ENCODE measurements around the gene NFKBIE. TPM values are rescaled to one million over a fixed set of nuclear protein-coding genes. Genes with fewer than 3 reads are reported as not detected.

NFKBIE gene
- total RNA-seq, 1 donor = 4.7 TPM

DNA sequence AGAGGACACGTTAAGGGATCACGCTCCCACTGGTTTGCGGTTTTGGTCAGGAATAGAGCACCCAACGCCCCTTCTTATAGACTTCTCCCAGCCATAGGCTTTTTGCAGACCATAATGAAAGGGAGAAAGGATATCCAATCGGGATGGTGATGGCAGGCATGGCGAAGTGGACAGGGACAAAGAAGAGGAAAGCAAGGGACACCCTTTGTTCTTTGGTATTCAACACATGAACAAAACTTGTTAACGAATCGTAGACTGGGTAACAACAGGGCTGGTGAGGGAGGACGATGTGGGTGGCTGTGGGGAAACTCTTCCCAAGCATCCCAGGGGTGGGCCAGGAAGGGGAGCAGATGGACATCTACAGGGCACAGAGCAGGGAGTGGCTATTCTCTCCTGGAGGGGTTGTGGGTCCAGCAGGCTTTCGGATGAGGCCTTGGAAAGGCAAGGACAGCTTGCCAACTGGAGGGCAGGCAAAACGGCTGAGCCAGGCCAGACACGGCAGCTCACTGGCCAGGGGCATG is 19.9 kb downstream of the NFKBIE start:
- Histone ChIP-seq H2AFZ (ENCODE audit: low read length) (peak overlapping the region; percentile 95), H3K4me2 (ENCODE audit: insufficient read depth, low read length) (peak overlapping the region; percentile 97), H3K36me3 (ENCODE audit: insufficient read depth, low read length) (peaks cover 20% of the 10 kb centered on the region), H3K4me3 (ENCODE audit: insufficient read depth, low read length) (peak overlapping the region; percentile 99), H3K27me3 (ENCODE audit: insufficient read depth, low read length) (no peaks in the 10 kb centered on the region), H4K20me1 (ENCODE audit: insufficient read depth, low read length) (peaks cover 34% of the 10 kb centered on the region), H3K9me3 (ENCODE audit: low read depth, low read length) (no peaks in the 10 kb centered on the region), H3K27ac (ENCODE audit: low read depth, low read length) (peak overlapping the region; percentile 95), H3K4me1 (ENCODE audit: insufficient read depth, low read length) (peaks cover 26% of the 10 kb centered on the region), H3K79me2 (ENCODE audit: insufficient read depth, low read length) (peaks cover 36% of the 10 kb centered on the region)
- TF ChIP-seq CTCF (IDR thresholded peaks at IDR 0.05; ENCODE audit: extremely low read depth, low read depth, low read length) = no peak
- DNase-seq (ENCODE audit: insufficient read length, low spot score, missing footprints) = no peak

- H3K36me3 ChIP-seq (ENCODE audit: insufficient read depth, low read length) = no peaks in the 10 kb centered on the region
- H3K27ac ChIP-seq (ENCODE audit: low read depth, low read length) = no peak overlapping the region
- no peaks in the 10 kb centered on the region for H3K27me3 ChIP-seq (ENCODE audit: insufficient read depth, low read length)
- TF ChIP-seq CTCF (IDR thresholded peaks at IDR 0.05; ENCODE audit: extremely low read depth, low read depth, low read length) = no peak
- H3K4me3 ChIP-seq (ENCODE audit: insufficient read depth, low read length) = no peak overlapping the region
- H3K9me3 ChIP-seq (ENCODE audit: low read depth, low read length) = no peaks in the 10 kb centered on the region
- peaks cover 15% of the 10 kb centered on the region for H3K79me2 ChIP-seq (ENCODE audit: insufficient read depth, low read length)
- no peak overlapping the region for H3K4me2 ChIP-seq (ENCODE audit: insufficient read depth, low read length)
- H2AFZ ChIP-seq (ENCODE audit: low read length) = no peak overlapping the region
- peak; percentile 13 for DNase-seq (ENCODE audit: insufficient read length, low spot score, missing footprints)
- H3K4me1 ChIP-seq (ENCODE audit: insufficient read depth, low read length) = peaks cover 11% of the 10 kb centered on the region
- peaks cover 13% of the 10 kb centered on the region for H4K20me1 ChIP-seq (ENCODE audit: insufficient read depth, low read length)
Observed at GRCh38 chr6:44243345-44243744, 22.0 kb downstream of the NFKBIE start.

DNA sequence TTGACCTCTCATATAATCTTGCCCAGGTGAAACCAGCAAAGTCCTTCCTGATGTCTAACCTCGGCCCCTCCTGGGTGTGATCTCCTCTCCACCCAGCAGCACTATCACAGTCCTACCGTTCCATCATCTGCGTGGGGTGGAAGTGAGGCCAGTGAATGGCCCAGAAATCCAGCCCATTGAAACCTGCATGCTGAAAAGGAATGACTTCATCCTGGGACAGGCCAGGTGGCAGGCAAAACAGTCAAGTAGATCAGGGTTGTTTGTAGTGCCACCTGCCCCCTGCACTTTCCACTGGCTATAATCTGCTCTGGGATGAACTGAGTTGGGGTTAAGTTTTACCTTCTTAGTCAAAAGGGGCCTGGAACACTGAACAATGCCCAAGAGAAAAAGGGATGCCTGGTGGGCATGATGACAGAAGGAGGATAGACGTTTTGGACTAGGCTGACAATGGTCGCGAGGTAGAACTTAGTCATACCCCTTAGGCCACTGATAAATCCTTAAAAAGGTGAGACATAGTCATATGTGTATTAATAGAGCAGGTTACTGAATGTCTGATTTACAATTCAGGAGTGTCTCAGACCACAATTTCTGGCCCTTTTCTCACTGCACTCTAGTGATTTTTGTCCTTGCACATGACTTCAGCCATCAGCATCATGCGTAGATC is 26.5 kb downstream of the NFKBIE start:
- Histone ChIP-seq H3K27me3 (ENCODE audit: insufficient read depth, low read length) (no peaks in the 10 kb centered on the region), H3K27ac (ENCODE audit: low read depth, low read length) (peak overlapping the region; percentile 60), H3K79me2 (ENCODE audit: insufficient read depth, low read length) (no peaks in the 10 kb centered on the region), H3K4me1 (ENCODE audit: insufficient read depth, low read length) (peaks cover 31% of the 10 kb centered on the region), H3K4me3 (ENCODE audit: insufficient read depth, low read length) (no peak overlapping the region), H3K36me3 (ENCODE audit: insufficient read depth, low read length) (no peaks in the 10 kb centered on the region), H3K4me2 (ENCODE audit: insufficient read depth, low read length) (no peak overlapping the region), H4K20me1 (ENCODE audit: insufficient read depth, low read length) (no peaks in the 10 kb centered on the region), H2AFZ (ENCODE audit: low read length) (no peak overlapping the region), H3K9me3 (ENCODE audit: low read depth, low read length) (no peaks in the 10 kb centered on the region)
- TF ChIP-seq CTCF (IDR thresholded peaks at IDR 0.05; ENCODE audit: extremely low read depth, low read depth, low read length) = no peak
- DNase-seq (ENCODE audit: insufficient read length, low spot score, missing footprints) = peak; percentile 15

- Histone ChIP-seq H4K20me1 (ENCODE audit: insufficient read depth, low read length) (no peaks in the 10 kb centered on the region), H3K36me3 (ENCODE audit: insufficient read depth, low read length) (no peaks in the 10 kb centered on the region), H3K9me3 (ENCODE audit: low read depth, low read length) (no peaks in the 10 kb centered on the region), H3K27me3 (ENCODE audit: insufficient read depth, low read length) (no peaks in the 10 kb centered on the region), H3K4me2 (ENCODE audit: insufficient read depth, low read length) (peak overlapping the region; percentile 92), H3K79me2 (ENCODE audit: insufficient read depth, low read length) (no peaks in the 10 kb centered on the region), H3K4me1 (ENCODE audit: insufficient read depth, low read length) (peaks cover 39% of the 10 kb centered on the region), H2AFZ (ENCODE audit: low read length) (peak overlapping the region; percentile 93), H3K27ac (ENCODE audit: low read depth, low read length) (peak overlapping the region; percentile 60), H3K4me3 (ENCODE audit: insufficient read depth, low read length) (peak overlapping the region; percentile 78)
- TF ChIP-seq CTCF (IDR thresholded peaks at IDR 0.05; ENCODE audit: extremely low read depth, low read depth, low read length) = peak; percentile 84
- peak; percentile 97 for DNase-seq (ENCODE audit: insufficient read length, low spot score, missing footprints)
Observed at GRCh38 chr6:44237813-44238433, 27.4 kb downstream of the NFKBIE start.

Data from osteoblast (primary cell).